ENCODE data around the gene FAM234B. TPM values are rescaled to one million over a fixed set of nuclear protein-coding genes. Genes with fewer than 3 reads are reported as not detected.

Gene FAM234B
- total RNA-seq, 1 experiment from 2014 or later: 3.3 TPM

DNA sequence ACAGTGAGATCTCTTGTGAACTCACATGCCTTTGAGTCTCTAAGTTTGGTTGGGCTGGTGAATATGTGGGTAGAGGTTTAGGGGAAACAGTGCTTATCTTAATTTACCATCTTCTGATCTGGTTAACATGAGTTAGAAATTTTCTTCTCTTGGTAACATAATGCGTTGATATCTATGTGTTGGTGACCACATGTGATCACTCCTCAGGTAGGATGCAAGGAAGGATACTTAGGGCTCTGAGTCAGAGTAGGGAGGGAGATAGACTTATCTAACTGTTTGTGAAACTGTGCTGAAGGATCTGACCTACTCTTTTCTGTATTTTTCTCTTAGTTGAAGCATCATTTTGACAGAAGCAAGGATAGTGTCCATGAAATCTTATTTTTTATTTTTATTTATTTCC, 23.1 kb downstream of the FAM234B start:
- Histone ChIP-seq H3K4me3 (ENCODE audit: low read length) (no peak overlapping the region), H3K79me2 (ENCODE audit: low read length) (no peaks in the 10 kb centered on the region), H3K9me3 (ENCODE audit: low read length) (no peaks in the 10 kb centered on the region), H2AFZ (ENCODE audit: low read length) (no peak overlapping the region), H3F3A (ENCODE audit: low read length, unreplicated experiment) (no peaks in the 10 kb centered on the region), H4K20me1 (ENCODE audit: low read length) (no peaks in the 10 kb centered on the region), H3K4me1 (ENCODE audit: insufficient read depth, low read length) (no peaks in the 10 kb centered on the region), H3K9ac (ENCODE audit: low read length) (no peak overlapping the region), H3K36me3 (ENCODE audit: low read depth, low read length) (no peaks in the 10 kb centered on the region), H3K27me3 (ENCODE audit: low read length) (no peaks in the 10 kb centered on the region), H3K9me2 (replicated peaks; ENCODE audit: low read length) (no peaks in the 10 kb centered on the region), H3K27ac (ENCODE audit: low read length) (no peak overlapping the region), H3K4me2 (ENCODE audit: low read length) (no peak overlapping the region)
- TF ChIP-seq EZH2 (IDR thresholded peaks at IDR 0.05; ENCODE audit: low read length, unreplicated experiment): no peak
- TF ChIP-seq, protein P1, sequence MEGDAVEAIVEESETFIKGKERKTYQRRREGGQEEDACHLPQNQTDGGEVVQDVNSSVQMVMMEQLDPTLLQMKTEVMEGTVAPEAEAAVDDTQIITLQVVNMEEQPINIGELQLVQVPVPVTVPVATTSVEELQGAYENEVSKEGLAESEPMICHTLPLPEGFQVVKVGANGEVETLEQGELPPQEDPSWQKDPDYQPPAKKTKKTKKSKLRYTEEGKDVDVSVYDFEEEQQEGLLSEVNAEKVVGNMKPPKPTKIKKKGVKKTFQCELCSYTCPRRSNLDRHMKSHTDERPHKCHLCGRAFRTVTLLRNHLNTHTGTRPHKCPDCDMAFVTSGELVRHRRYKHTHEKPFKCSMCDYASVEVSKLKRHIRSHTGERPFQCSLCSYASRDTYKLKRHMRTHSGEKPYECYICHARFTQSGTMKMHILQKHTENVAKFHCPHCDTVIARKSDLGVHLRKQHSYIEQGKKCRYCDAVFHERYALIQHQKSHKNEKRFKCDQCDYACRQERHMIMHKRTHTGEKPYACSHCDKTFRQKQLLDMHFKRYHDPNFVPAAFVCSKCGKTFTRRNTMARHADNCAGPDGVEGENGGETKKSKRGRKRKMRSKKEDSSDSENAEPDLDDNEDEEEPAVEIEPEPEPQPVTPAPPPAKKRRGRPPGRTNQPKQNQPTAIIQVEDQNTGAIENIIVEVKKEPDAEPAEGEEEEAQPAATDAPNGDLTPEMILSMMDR (conservative IDR thresholded peaks at IDR 0.05; ENCODE audit: low read depth, low read length): no peak
- TF ChIP-seq EZH2phosphoT487 (IDR thresholded peaks at IDR 0.05; ENCODE audit: borderline replicate concordance, low read length): no peak
- intact Hi-C loops (cut with micrococcal nuclease): no loop called here
- ATAC-seq: no peak
- BruUV-seq (replicated peaks): no TSS peak
- ChIA-PET POLR2A (ENCODE audit: unreplicated experiment) (no interaction called here), CTCF (no interaction called here)
- DNase-seq: no peak

GRCh38 chr12:13069380-13069779, 25.2 kb downstream of the FAM234B start:
- no peaks in the 10 kb centered on the region for H3K27me3 ChIP-seq (ENCODE audit: low read length)
- H3K9me2 ChIP-seq (replicated peaks; ENCODE audit: low read length): no peaks in the 10 kb centered on the region
- no peaks in the 10 kb centered on the region for H3K79me2 ChIP-seq (ENCODE audit: low read length)
- CTCF ChIA-PET: no interaction called here
- H3K9ac ChIP-seq (ENCODE audit: low read length): no peak overlapping the region
- DNase-seq (no peak), ATAC-seq (no peak)
- H3K36me3 ChIP-seq (ENCODE audit: low read depth, low read length): no peaks in the 10 kb centered on the region
- no peak overlapping the region for H3K27ac ChIP-seq (ENCODE audit: low read length)
- BruUV-seq (replicated peaks): no TSS peak
- H3K9me3 ChIP-seq (ENCODE audit: low read length): no peaks in the 10 kb centered on the region
- no peaks in the 10 kb centered on the region for H3K4me1 ChIP-seq (ENCODE audit: insufficient read depth, low read length)
- H3K4me3 ChIP-seq (ENCODE audit: low read length): no peak overlapping the region
- no peaks in the 10 kb centered on the region for H3F3A ChIP-seq (ENCODE audit: low read length, unreplicated experiment)
- no peak overlapping the region for H2AFZ ChIP-seq (ENCODE audit: low read length)
- no peaks in the 10 kb centered on the region for H4K20me1 ChIP-seq (ENCODE audit: low read length)
- TF ChIP-seq, protein P1 (conservative IDR thresholded peaks at IDR 0.05; ENCODE audit: low read depth, low read length): no peak
- TF ChIP-seq EZH2 (IDR thresholded peaks at IDR 0.05; ENCODE audit: low read length, unreplicated experiment) (no peak), EZH2phosphoT487 (IDR thresholded peaks at IDR 0.05; ENCODE audit: borderline replicate concordance, low read length) (no peak)
- intact Hi-C loops (cut with micrococcal nuclease): no loop called here
- POLR2A ChIA-PET (ENCODE audit: unreplicated experiment): interaction anchor here (0.5 kb wide), 1 partner anchor 127 kb away, joined by 7 read pairs; the partner anchor contains the start of gene EMP1
- H3K4me2 ChIP-seq (ENCODE audit: low read length): no peak overlapping the region

DNA sequence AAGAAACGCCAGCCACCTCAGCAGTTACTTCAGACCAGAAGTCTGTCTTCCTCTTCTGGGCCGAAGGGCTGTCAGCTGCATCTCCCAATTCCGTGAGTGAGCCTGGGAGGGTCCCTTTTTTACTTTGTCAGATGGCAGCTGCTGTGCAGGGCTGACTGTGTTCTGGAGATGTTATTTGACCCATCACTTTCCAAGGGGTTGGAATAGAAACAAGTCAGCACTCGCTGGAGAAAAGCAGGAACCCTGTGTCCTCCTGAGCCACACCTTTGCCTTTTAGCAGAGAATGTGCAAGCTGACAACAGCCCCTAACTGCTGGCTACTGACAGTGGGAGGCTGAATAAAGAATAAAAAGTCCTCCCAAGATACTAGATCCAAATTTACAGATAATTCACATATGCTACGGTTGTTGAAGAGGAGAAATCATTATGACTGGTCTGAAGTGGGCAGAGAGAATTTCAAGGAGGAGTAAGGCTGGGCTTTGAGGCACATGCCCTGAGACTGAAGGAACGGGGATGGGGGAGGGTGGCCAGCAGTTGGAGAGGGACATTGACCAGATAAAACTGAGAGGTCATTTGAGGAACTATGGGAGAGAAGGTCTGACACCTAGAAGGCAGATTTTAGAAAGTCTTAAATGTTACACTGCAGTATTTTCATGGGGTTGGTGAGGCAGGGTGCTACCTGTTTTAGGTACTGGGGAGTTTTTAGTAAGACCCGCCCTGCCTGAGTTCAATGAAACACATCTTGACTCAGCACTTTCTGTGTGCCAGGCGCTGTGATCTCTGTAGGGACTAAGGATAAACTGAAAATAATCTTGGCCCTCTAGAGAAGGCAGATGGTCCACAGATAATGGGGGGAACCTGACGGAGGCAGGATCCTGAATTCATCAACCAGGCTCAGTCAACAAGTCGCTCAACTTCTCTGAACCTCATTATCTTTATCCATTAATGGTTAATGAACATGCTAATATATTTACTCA, 27.4 kb downstream of the FAM234B start:
- Histone ChIP-seq H3K36me3 (ENCODE audit: low read depth, low read length) (no peaks in the 10 kb centered on the region), H3K79me2 (ENCODE audit: low read length) (no peaks in the 10 kb centered on the region), H3F3A (ENCODE audit: low read length, unreplicated experiment) (no peaks in the 10 kb centered on the region), H3K9ac (ENCODE audit: low read length) (no peak overlapping the region), H3K27me3 (ENCODE audit: low read length) (no peaks in the 10 kb centered on the region), H3K4me2 (ENCODE audit: low read length) (no peak overlapping the region), H3K4me3 (ENCODE audit: low read length) (no peak overlapping the region), H2AFZ (ENCODE audit: low read length) (no peak overlapping the region), H3K9me2 (replicated peaks; ENCODE audit: low read length) (no peaks in the 10 kb centered on the region), H4K20me1 (ENCODE audit: low read length) (no peaks in the 10 kb centered on the region), H3K9me3 (ENCODE audit: low read length) (no peaks in the 10 kb centered on the region), H3K4me1 (ENCODE audit: insufficient read depth, low read length) (no peaks in the 10 kb centered on the region), H3K27ac (ENCODE audit: low read length) (no peak overlapping the region)
- CTCF ChIA-PET: no interaction called here
- no peak for TF ChIP-seq EZH2 (IDR thresholded peaks at IDR 0.05; ENCODE audit: low read length, unreplicated experiment)
- TF ChIP-seq EZH2phosphoT487 (IDR thresholded peaks at IDR 0.05; ENCODE audit: borderline replicate concordance, low read length): no peak
- TF ChIP-seq, protein P1 (conservative IDR thresholded peaks at IDR 0.05; ENCODE audit: low read depth, low read length): no peak
- ATAC-seq (no peak), DNase-seq (no peak)
- BruUV-seq (replicated peaks): no TSS peak
- intact Hi-C loops (cut with micrococcal nuclease): no loop called here
- POLR2A ChIA-PET (ENCODE audit: unreplicated experiment): no interaction called here

Measured in PC-3 (cell line).